ENCODE measurements around the gene C21orf58.

The C21orf58 gene

DNA sequence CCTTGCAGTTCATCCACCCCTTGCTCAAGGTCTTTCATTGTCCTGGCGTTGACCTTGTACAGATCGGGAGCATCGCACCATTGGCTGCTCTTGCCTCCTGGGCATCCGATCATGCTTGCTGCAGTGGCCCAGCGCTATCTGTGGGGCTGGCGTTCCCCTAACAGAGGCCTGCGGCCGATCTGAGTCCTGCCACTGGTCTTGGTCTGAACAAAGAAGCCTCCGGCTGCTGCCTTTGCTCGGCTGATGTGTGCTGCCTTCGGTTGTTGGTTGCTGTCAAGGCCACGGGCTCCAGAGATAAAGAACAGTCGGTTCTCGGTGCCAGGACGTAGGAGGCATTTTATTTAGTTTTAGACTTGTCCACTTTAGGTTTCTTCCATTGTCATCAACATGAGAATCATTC, 39.3 kb upstream of the C21orf58 start:
- Histone ChIP-seq H3K36me3 (ENCODE audit: control insufficient read depth in 2 of 2, insufficient read depth in 2 of 2, low read length in 2 of 2) (peaks cover 32 to 40% of the 10 kb centered on the region in 2 donors), H3K27me3 (ENCODE audit: control insufficient read depth in 1 of 2, insufficient read depth in 2 of 2, low read length in 2 of 2) (no peaks in the 10 kb centered on the region), H3K27ac (ENCODE audit: low read length) (no peak overlapping the region), H3K4me1 (ENCODE audit: control insufficient read depth, insufficient read depth, low read length) (no peaks in the 10 kb centered on the region), H3K4me3 (ENCODE audit: low read length in 2 of 2) (no peak overlapping the region), H3K9ac (ENCODE audit: low read length in 2 of 2) (no peak overlapping the region), H3K9me3 (ENCODE audit: control insufficient read depth in 2 of 2, low read length in 2 of 2) (no peaks in the 10 kb centered on the region)

DNA sequence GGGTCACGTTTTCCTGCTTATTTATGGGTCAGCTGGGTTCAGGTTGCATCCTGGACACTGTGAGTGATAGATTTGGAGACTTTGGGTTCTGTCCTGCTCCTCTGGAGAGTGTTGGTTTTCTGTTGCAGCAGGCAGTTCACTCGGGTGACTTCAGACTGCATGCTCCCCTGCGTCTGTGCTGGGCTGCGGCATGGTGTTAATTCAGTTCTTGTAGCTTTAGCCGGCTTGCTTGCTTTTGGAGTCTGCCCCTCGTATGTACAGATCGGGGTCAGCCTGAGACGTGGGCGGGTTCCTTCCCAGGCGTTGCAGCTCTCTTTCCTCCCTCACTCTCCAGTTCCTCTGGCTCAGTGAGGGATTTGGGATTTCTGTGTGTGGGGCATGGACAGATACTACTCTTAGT, 38.3 kb upstream of the C21orf58 start:
- no peak overlapping the region for H3K4me3 ChIP-seq (ENCODE audit: low read length in 2 of 2)
- no peaks in the 10 kb centered on the region for H3K9me3 ChIP-seq (ENCODE audit: control insufficient read depth in 2 of 2, low read length in 2 of 2)
- H3K9ac ChIP-seq (ENCODE audit: low read length in 2 of 2), result no peak overlapping the region
- no peak overlapping the region for H3K27ac ChIP-seq (ENCODE audit: low read length)
- no peaks in the 10 kb centered on the region for H3K27me3 ChIP-seq (ENCODE audit: control insufficient read depth in 1 of 2, insufficient read depth in 2 of 2, low read length in 2 of 2)
- no peaks in the 10 kb centered on the region for H3K4me1 ChIP-seq (ENCODE audit: control insufficient read depth, insufficient read depth, low read length)
- peaks cover 25 to 37% of the 10 kb centered on the region in 2 donors for H3K36me3 ChIP-seq (ENCODE audit: control insufficient read depth in 2 of 2, insufficient read depth in 2 of 2, low read length in 2 of 2)

DNA sequence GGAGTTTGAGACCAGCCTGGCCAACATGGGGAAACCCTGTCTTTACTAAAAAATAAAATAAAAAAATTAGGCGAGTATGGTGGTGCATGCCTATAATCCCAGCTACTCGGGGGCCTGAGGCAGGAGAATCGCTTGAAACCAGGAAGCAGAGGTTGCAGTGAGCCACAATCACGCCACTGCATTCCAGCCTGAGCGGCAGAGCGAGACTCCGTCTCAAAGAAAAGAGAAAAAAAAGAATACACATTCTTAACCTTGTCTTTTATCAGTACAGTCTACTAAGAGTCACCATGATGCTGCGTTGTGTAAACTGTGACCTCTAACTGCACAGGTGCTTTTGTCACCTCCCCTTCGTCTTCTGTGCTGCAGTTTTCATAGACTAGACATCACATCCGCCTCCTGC, 37.5 kb upstream of the C21orf58 start:
- Histone ChIP-seq H3K9me3 (ENCODE audit: control insufficient read depth in 2 of 2, low read length in 2 of 2) (no peaks in the 10 kb centered on the region), H3K9ac (ENCODE audit: low read length in 2 of 2) (no peak overlapping the region), H3K27me3 (ENCODE audit: control insufficient read depth in 1 of 2, insufficient read depth in 2 of 2, low read length in 2 of 2) (no peaks in the 10 kb centered on the region), H3K27ac (ENCODE audit: low read length) (no peak overlapping the region), H3K36me3 (ENCODE audit: control insufficient read depth in 2 of 2, insufficient read depth in 2 of 2, low read length in 2 of 2) (peaks cover 29 to 33% of the 10 kb centered on the region in 2 donors), H3K4me1 (ENCODE audit: control insufficient read depth, insufficient read depth, low read length) (no peaks in the 10 kb centered on the region), H3K4me3 (ENCODE audit: low read length in 2 of 2) (no peak overlapping the region)

DNA sequence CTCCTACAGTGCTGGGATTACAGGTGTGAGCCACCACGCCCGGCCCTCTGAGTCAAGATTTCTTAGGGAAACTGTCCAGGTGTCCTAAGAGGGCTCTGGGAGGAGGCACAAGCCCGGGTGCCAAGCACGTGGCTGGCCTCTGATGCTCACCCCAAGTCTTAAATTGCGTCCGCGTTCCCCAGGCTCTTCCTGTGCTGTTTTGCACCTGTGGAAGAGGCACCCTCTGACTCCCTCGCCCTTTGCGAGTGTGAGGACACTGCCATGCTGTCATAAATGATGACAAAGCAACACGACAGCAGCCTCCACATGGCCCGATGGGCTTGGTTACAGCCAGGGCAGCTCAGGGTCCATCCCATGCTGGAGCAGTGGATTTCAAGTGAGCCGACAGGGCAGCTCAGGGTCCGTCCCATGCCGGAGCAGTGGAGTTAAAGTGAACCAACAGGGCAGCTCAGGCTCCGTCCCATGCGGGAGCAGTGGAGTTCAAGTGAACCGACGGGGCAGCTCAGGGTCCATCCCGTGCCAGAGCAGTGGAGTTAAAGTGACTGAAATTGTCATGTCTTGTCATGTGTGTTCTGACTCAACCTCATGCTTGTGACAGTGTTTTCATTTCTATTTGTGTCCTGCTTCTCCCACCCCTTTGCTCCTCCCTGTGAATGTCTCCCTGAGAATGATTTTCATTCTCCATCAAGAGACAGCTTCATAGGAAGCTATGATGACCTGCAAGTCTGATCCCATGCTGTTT, 34.2 kb upstream of the C21orf58 start:
- Histone ChIP-seq H3K9ac (ENCODE audit: low read length in 2 of 2) (no peak overlapping the region), H3K36me3 (ENCODE audit: control insufficient read depth in 2 of 2, insufficient read depth in 2 of 2, low read length in 2 of 2) (peaks cover 42 to 44% of the 10 kb centered on the region in 2 donors), H3K4me3 (ENCODE audit: low read length in 2 of 2) (no peak overlapping the region), H3K9me3 (ENCODE audit: control insufficient read depth in 2 of 2, low read length in 2 of 2) (no peaks in the 10 kb centered on the region), H3K4me1 (ENCODE audit: control insufficient read depth, insufficient read depth, low read length) (no peaks in the 10 kb centered on the region), H3K27me3 (ENCODE audit: control insufficient read depth in 1 of 2, insufficient read depth in 2 of 2, low read length in 2 of 2) (no peaks in the 10 kb centered on the region), H3K27ac (ENCODE audit: low read length) (no peak overlapping the region)

DNA sequence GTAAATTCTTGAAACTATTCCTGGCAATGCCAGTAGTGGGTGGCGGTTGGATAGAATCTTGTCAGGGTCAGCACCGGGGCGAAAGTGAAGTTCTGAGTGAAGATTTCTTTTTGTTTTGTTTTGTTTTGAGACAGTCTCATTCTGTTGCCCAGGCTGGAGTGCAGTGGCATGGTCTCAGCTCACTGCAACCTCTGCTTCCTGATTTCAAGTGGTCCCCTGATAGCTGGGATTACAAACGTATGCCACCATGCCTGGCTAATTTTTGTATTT, 33.6 kb upstream of the C21orf58 start:
- Histone ChIP-seq H3K4me1 (ENCODE audit: control insufficient read depth, insufficient read depth, low read length) (no peaks in the 10 kb centered on the region), H3K9me3 (ENCODE audit: control insufficient read depth in 2 of 2, low read length in 2 of 2) (no peaks in the 10 kb centered on the region), H3K27ac (ENCODE audit: low read length) (no peak overlapping the region), H3K27me3 (ENCODE audit: control insufficient read depth in 1 of 2, insufficient read depth in 2 of 2, low read length in 2 of 2) (no peaks in the 10 kb centered on the region), H3K4me3 (ENCODE audit: low read length in 2 of 2) (no peak overlapping the region), H3K36me3 (ENCODE audit: control insufficient read depth in 2 of 2, insufficient read depth in 2 of 2, low read length in 2 of 2) (peaks cover 47 to 48% of the 10 kb centered on the region in 2 donors), H3K9ac (ENCODE audit: low read length in 2 of 2) (no peak overlapping the region)

DNA sequence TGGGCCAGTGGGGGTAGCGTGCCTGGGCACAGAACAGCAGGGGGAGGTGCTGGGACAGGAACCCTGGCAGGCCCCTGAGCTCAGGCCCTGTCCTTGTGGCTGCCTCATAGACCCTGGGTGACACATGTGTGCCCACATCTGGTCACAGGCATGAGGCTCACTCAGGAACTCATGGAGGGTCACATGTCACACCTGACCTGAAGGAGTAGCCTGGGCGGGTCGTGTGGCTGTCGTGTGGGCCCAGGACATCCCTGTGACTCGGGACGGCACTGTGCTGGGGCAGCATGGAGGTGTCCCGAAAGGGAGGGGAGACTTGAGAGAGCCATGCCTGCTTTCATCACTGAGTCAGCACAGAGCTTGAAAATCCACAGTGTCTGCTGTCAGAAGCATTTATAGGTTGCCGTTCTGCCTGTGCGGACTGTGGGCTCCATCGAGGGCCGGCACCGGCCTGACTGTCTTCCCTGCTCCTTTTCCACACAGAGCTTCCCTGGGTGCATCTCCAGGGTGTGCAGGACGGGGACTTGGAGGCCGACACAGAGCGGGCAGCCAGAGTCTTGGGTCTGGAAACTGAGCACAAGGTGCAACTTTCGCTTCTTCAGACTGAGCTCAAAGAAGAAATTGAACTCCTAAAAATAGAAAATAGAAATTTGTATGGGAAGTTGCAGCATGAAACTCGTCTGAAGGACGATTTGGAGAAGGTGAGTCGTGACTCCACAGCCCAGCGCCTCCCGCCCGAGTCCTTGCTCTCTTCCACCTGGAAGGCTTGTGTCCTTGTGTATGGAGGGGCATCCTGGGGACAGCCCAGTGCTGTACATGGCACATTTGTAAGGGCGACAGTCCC, 33.0 kb upstream of the C21orf58 start:
- Histone ChIP-seq H3K27me3 (ENCODE audit: control insufficient read depth in 1 of 2, insufficient read depth in 2 of 2, low read length in 2 of 2) (no peaks in the 10 kb centered on the region), H3K9me3 (ENCODE audit: control insufficient read depth in 2 of 2, low read length in 2 of 2) (no peaks in the 10 kb centered on the region), H3K36me3 (ENCODE audit: control insufficient read depth in 2 of 2, insufficient read depth in 2 of 2, low read length in 2 of 2) (peaks cover 49 to 51% of the 10 kb centered on the region in 2 donors), H3K4me1 (ENCODE audit: control insufficient read depth, insufficient read depth, low read length) (no peaks in the 10 kb centered on the region), H3K9ac (ENCODE audit: low read length in 2 of 2) (no peak overlapping the region), H3K27ac (ENCODE audit: low read length) (no peak overlapping the region), H3K4me3 (ENCODE audit: low read length in 2 of 2) (no peak overlapping the region)

DNA sequence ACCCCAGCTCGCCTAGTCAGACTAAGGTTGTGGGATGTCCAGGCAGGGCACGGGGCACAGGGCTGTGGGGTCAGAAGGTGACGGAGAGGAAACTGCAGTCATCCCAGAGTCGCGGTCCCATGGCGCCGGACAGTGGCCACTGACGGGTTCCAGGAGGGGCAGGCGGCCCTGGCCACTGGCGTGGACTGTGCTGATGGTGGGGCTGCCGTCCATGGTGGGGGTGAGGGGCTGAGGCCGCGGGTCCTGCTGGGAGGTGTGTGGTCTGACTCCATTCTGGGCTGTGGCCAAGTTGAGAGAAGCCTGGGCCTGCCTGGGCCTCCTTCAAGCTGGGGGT, 32.3 kb upstream of the C21orf58 start:
- Histone ChIP-seq H3K27me3 (ENCODE audit: control insufficient read depth in 1 of 2, insufficient read depth in 2 of 2, low read length in 2 of 2) (no peaks in the 10 kb centered on the region), H3K27ac (ENCODE audit: low read length) (no peak overlapping the region), H3K4me3 (ENCODE audit: low read length in 2 of 2) (no peak overlapping the region), H3K9ac (ENCODE audit: low read length in 2 of 2) (no peak overlapping the region), H3K9me3 (ENCODE audit: control insufficient read depth in 2 of 2, low read length in 2 of 2) (no peaks in the 10 kb centered on the region), H3K4me1 (ENCODE audit: control insufficient read depth, insufficient read depth, low read length) (no peaks in the 10 kb centered on the region), H3K36me3 (ENCODE audit: control insufficient read depth in 2 of 2, insufficient read depth in 2 of 2, low read length in 2 of 2) (peaks cover 50 to 52% of the 10 kb centered on the region in 2 donors)

DNA sequence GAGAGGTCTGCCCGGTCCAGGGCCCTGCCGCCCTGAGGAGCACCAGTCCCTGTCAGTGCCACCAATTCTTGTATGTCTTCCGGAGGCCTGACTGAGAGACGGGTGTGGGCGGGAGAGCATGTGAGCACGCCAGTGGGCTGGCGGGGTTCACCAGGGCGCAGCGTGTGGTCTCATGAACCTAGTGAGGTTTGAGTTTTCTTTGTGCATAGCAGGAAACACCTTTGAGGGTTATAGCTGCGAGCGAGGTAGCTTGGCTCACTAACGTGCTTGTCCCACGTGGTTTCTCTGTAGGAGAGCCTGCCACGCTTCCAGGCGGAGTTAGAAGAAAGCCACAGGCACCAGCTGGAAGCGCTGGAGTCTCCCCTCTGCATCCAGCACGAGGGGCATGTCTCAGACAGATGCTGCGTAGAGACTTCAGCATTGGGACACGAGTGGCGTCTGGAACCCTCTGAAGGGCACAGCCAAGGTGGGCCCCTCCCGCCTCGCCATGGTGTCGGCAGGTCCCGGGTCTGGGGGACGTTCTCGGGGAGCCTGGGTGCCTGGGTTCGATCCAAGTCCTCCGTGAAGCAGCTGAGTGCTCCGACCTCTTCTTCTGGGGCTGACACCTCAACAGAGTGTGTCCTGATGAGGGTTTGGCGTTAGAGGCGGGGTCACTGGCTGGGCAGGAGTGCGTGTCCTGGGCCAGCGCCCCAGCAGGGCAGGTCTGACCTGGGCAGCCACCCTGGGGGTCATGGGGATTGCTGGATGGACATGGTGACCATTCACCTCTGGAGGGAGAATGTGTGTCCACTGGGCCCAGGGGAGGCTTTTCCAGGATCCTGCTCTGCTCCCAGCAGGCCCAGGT, 31.7 kb upstream of the C21orf58 start:
- Histone ChIP-seq H3K4me3 (ENCODE audit: low read length in 2 of 2) (no peak overlapping the region), H3K27ac (ENCODE audit: low read length) (no peak overlapping the region), H3K36me3 (ENCODE audit: control insufficient read depth in 2 of 2, insufficient read depth in 2 of 2, low read length in 2 of 2) (peaks cover 55 to 58% of the 10 kb centered on the region in 2 donors), H3K9ac (ENCODE audit: low read length in 2 of 2) (no peak overlapping the region), H3K4me1 (ENCODE audit: control insufficient read depth, insufficient read depth, low read length) (no peaks in the 10 kb centered on the region), H3K9me3 (ENCODE audit: control insufficient read depth in 2 of 2, low read length in 2 of 2) (no peaks in the 10 kb centered on the region), H3K27me3 (ENCODE audit: control insufficient read depth in 1 of 2, insufficient read depth in 2 of 2, low read length in 2 of 2) (no peaks in the 10 kb centered on the region)

DNA sequence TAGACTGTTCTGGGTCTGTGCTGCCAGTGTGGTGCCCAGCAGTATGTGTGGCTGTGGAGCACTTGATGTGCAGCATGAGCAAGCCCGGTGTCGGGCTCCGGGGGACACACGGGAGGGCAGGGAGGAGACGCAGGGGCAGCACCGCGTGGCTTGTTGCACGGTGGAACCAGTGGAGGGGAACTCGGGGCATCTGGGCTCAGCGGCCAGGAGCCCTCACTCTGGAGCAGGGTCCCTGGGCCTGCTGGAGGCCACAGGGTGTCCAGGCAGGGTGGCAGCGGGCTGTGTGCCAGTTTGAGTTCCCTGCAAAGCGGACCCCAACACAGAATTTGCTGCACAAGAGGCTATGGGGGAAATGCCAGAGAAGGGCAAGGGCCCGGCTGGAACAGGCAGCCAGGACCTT, 30.8 kb upstream of the C21orf58 start:
- Histone ChIP-seq H3K27me3 (ENCODE audit: control insufficient read depth in 1 of 2, insufficient read depth in 2 of 2, low read length in 2 of 2) (no peaks in the 10 kb centered on the region), H3K4me3 (ENCODE audit: low read length in 2 of 2) (no peak overlapping the region), H3K36me3 (ENCODE audit: control insufficient read depth in 2 of 2, insufficient read depth in 2 of 2, low read length in 2 of 2) (peaks cover 60 to 65% of the 10 kb centered on the region in 2 donors), H3K4me1 (ENCODE audit: control insufficient read depth, insufficient read depth, low read length) (no peaks in the 10 kb centered on the region), H3K9me3 (ENCODE audit: control insufficient read depth in 2 of 2, low read length in 2 of 2) (no peaks in the 10 kb centered on the region), H3K9ac (ENCODE audit: low read length in 2 of 2) (no peak overlapping the region), H3K27ac (ENCODE audit: low read length) (no peak overlapping the region)

DNA sequence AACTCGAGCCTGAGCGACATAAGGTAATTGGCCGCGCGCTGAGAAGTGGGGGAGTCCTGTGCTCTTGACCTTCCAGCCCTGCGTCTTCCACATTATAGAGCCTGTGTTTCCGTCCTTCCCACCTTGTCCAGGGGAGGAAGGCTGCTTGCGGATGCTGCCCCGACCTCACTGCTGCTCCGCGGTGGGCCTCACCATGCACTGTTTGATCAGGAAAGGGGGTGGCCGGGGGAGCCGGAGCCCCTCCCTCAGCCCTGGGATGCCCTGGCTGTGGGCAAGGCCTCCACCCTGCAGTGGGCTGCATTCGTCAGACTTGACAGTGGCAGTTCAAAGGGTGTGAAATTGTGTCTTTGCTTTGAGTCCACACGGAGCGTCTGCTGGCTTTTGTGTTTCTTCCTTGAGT, 30.4 kb upstream of the C21orf58 start:
- Histone ChIP-seq H3K4me3 (ENCODE audit: low read length in 2 of 2) (no peak overlapping the region), H3K9me3 (ENCODE audit: control insufficient read depth in 2 of 2, low read length in 2 of 2) (no peaks in the 10 kb centered on the region), H3K27ac (ENCODE audit: low read length) (no peak overlapping the region), H3K9ac (ENCODE audit: low read length in 2 of 2) (no peak overlapping the region), H3K27me3 (ENCODE audit: control insufficient read depth in 1 of 2, insufficient read depth in 2 of 2, low read length in 2 of 2) (no peaks in the 10 kb centered on the region), H3K36me3 (ENCODE audit: control insufficient read depth in 2 of 2, insufficient read depth in 2 of 2, low read length in 2 of 2) (peaks cover 64 to 70% of the 10 kb centered on the region in 2 donors), H3K4me1 (ENCODE audit: control insufficient read depth, insufficient read depth, low read length) (no peaks in the 10 kb centered on the region)
